Right hindlimb (tissue), 1 donor: ENCODE measurements around the gene TNIK.

Experiments
- DNase-seq: peaks from one replicate; pipeline ENCODE4 v3.0.0-alpha.2; 2018

TNIK gene

GRCh38 chr3:171058058-171058457, 402.1 kb downstream of the TNIK start:
- no peak for DNase-seq

DNA sequence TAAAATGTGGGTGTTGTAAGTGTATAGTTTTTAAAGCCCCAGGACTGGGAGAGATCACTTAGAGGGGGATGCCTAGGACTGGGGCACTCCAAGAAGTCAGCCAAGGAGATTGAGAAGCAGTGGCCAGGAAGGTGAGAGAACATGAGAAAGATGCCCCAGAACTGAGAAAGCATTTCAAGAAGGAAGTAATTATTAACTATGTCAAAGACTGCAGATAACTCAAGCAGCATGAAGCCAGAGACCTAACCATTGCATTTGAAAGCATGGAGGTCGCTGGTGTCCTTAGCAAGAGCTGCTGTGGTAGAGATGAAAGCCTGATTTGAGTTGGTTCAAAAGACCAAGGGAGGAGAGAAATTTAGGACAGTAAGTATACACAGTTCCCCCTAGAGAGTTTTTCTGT, 403.1 kb downstream of the TNIK start:
- no peak for DNase-seq

DNA sequence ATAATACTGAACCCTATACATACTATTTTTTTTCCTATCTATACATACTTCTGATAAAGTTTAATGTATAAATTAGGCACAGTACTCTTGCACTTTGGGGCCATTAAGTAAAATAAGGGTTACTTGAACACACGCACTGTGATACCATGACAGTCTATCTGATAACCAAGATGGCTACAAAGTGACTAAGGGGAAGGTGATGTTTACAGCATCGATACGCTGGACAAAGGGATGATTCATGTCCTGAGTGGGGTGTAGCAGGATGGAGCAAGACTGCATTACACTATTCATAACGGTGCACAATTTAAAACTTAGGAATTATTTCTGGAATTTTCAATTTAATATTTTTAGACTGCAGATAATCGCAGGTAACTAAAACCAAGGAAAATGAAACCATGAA, 403.7 kb downstream of the TNIK start:
- DNase-seq, result no peak

GRCh38 chr3:171055336-171056178, 404.6 kb downstream of the TNIK start:
- no peak for DNase-seq

DNA sequence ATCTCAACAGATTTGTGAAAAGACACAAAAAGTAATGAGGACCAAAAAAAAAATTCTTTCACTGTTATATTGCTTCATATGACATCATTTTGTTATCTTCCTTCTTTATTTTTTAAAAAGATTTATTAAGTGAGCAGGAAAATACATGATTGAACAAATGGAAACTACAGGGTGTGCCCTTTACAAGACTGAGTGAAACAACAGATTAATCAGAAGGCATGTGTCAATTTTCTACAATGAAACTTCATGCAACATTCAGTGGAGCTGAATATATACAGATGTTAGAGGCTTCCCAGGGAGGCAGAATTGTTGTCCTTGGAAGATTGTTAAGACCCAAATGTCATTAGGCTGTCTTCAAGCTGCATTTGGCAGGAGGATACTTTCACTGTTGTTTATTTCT, 405.3 kb downstream of the TNIK start:
- DNase-seq, result no peak

- no peak for DNase-seq
Measured at GRCh38 chr3:171054231-171054630, 406.0 kb downstream of the TNIK start.

DNA sequence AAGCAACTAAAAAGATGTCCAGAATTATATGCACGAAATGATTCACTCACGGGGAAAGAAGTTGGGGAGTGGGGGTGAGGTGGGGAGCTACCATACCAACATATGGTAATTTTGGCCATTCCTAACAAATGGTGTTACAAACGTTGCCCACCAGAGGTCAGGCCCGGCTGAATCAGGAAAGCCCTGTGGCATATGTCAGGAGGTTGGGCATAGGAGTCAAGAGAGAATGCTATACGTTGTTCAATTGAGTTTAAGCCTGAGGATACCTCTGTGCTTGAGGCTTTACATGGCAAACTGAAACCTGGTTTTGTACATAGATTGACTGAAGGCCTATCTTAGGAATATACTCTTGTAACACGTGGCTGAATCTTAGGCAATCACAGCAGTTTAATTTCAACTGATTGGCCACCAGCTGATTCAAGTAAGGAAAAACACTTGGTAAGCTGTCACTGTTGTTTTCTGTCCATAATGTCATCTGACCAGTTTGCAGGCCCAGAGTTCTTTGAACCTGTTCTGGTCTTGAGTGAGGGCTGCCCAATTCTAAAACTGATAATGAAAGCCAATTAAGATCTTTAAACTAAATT, 410.3 kb downstream of the TNIK start:
- peak; percentile 55 for DNase-seq

- no peak for DNase-seq
Measured at GRCh38 chr3:171046760-171047159, 413.4 kb downstream of the TNIK start.

DNA sequence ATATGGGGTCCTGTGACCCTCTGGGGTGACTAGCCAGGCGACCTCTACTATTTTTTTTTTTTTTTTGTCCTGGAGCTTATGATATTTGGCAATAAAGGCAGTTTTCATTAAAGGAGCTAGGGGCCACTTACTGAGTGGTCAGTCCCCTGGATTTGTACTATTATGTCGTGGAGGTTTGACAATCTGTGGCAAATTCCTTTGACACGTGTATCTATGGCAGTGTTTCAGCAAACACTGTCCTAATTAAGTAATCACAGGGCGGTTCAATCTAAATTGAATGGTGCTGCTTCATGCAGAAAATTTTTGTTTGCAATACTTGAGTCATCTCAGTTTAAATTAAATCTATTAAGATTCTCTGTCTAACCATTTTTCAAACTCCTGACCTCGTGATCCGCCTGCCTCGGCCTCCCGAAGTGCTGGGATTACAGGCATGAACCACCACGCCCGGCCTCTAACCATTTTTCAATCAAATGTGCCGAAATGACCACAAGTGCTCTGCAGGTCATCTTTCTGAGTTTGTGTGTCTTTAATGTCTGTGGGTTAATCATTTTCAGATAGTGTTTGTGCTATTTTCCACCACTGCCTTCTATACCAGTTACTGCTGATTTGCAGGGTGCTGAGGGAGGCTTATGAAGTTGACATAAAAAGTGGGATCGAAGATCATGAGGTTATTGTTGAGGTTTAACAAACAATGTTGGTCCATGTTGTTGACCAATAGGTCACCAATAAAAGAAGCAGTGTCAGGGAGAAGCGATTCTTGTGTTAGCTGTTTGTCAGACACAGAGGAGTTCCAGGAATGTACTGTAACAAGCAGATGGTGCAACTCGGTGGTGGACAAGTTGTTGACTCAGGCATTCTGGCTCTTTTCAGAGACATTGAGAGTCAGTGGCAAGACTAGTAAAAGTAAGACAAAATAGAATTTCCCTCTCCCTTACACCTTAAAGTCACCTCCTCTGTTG, 415.1 kb downstream of the TNIK start:
- DNase-seq, result no peak

DNA sequence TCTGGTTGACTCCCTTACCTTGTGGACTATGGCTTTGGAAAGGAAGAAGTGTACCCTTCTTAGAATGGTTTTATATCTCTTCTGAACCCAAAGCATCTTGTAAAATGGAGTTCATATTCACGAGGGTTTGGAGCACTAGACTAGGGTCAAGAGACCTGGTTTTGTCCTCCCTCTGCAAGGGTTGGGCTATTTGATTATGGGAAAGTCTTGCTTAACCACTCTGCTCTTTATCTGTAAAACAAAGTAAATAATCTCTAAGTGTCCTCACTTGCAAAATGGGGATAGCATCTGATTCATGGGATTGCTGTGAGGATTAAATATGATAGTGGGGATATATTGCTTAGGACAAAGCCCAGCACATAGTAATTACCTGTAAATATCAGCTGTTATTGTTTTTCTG, 415.8 kb downstream of the TNIK start:
- no peak for DNase-seq

- no peak for DNase-seq
Measured at GRCh38 chr3:171039674-171040073, 420.5 kb downstream of the TNIK start.

- DNase-seq, result no peak
Measured at GRCh38 chr3:171038342-171038741, 421.9 kb downstream of the TNIK start.

- no peak for DNase-seq
Measured at GRCh38 chr3:171028779-171029232, 431.4 kb downstream of the TNIK start.

DNA sequence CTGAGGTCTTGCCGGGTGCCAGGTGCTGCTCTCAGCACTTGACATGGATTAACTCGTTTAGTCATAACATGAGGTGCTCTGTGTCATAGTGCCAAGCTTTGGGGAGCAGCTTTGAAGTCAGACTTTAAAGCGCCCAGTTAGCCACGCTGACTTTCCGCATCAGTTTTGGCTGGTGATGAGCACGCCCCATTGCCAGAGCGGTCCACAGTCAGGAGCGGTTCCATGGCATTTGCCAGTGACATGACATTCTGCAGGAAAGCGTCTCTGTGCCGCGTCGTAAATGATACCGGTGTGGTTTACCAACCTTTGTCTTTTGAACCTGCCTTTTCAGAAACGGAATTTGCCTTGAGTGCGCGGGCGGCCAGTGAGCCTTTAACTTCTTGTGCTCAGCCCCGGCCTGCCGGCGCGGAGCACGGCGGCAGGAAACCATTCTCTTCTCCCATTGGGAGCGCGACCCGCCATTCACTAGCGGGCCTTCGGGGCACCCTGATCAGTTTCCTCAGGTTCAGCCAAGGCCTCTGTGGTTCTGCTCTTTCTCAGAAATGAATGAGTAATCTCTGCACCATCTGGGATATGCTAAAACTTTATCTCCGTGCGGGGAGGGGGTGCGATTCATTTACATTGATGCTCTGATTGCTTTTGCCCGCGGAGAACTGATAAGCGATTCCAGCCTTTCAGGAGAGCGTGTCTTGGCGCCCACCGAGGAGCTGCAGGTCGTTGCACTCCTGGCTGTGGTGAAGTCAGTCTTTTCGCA, 432.0 kb downstream of the TNIK start:
- peak; percentile 53 for DNase-seq

DNA sequence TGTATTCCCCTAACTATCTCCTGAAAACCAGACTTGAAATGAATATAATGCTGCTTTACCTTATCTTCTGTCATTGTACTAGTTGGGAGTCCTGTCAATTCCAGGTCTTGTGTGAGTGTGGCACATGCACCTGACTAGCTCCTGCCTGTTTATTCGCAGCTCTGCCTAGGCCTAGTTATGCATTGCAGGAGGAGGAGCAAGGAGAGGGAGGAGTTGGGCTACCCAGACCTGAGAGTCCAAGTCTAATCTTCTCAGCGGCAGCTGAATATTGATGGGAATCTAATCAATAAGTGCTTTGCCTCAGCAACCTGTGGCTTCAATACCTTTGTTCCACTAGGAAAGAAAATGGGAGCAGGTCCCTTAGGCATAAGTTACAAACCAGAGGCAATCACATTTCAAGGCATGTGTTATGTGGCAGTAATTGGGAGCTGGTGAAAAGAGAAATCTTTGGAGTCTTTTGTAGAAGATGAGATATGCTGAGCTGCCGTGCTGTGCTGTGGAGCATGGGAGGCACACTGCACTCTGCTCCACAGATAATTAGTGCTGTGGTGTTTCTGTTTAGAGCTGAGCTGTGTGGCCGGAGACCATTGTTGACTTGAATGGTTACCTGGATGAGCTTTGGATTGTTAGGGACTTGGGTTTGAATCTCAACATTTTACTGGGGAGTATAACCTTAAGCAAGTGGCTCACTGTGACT, 433.5 kb downstream of the TNIK start, which contains the start of gene SLC2A2:
Gene SLC2A2, minus strand, starts transcription at position 124 of the 697 bp plus-strand sequence. Its CDS starts 50 bp downstream, at position 74.
- DNase-seq, result no peak

- DNase-seq, result no peak
Measured at GRCh38 chr3:171023566-171023965, 436.6 kb downstream of the TNIK start.

- no peak for DNase-seq
Measured at GRCh38 chr3:171021377-171021776, 438.8 kb downstream of the TNIK start.

GRCh38 chr3:171018156-171018935, 441.9 kb downstream of the TNIK start:
- DNase-seq, result no peak

GRCh38 chr3:171013822-171014748, 446.1 kb downstream of the TNIK start:
- no peak for DNase-seq

DNA sequence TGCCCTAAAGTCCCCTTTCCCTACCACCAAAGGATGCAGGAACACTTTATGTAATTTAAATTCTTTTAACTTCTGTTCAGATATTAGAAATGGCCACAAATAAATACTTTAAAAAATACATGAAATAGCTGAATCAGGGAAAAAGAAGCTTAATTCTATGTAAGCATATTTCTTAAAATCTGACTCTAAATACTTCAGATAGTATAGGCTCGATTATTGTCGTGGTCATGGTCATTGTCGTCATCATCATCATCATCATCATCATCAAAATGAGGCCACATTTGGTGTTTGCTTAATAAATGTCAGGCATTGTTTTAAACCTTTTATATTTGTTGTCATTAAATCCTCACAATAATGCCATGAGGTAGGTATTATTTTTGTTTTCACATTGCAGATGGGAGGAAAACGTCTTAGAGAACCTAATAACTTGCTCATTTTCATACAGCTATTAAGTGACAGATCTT, 448.3 kb downstream of the TNIK start:
- no peak for DNase-seq
